H1 (cell line): Measurements from ENCODE around the gene PRSS3. TPM values are rescaled to one million over a fixed set of nuclear protein-coding genes. Genes with fewer than 3 reads are reported as not detected.
A peak's percentile ranks its signal among the peaks of the same experiment; 100 is the strongest.

ENCODE experiments used
- CTCF ChIA-PET: fragments of 300-600 bp; sonication (Branson Sonifier 250); formaldehyde crosslinking; loops from one replicate; lab custom pipeline; 2021; ENCODE audit not compliant: partially characterized antibody; lab: Charles Lee
- POLR2A ChIA-PET: fragments of 300-600 bp; sonication (Branson Sonifier 250); formaldehyde crosslinking; loops from one replicate; lab custom pipeline; 2021; ENCODE audit warnings: inconsistent platforms; ENCODE audit not compliant: partially characterized antibody; lab: Charles Lee
- DNase-seq, 2 experiments: peaks; one replicate each; pipeline versions ENCODE4 v3.0.0 to v3.0.0-alpha.2; 2010 to 2022; ENCODE audit warnings: low spot score in 2 of 2, low read depth in 1 of 2, mixed read lengths in 1 of 2
- FAIRE-seq: peaks from 2 replicates; lab custom pipeline; 2011; peaks lifted over from hg19 to GRCh38; lab: Jason Lieb, UNC
- H2AFZ ChIP-seq: 2 replicates; pipeline ENCODE4 v1.8.1; 2012; ENCODE audit warnings: low read length, inconsistent platforms
- H2AK5ac ChIP-seq: 2 replicates; pipeline ENCODE4 v1.6.1; 2013; ENCODE audit warnings: low read depth, low read length
- H2BK120ac ChIP-seq: replicated peaks from 2 replicates; pipeline ENCODE3; 2013; ENCODE audit warnings: low read depth, low read length, inconsistent platforms
- H2BK12ac ChIP-seq: 2 replicates; pipeline ENCODE4 v1.6.1; 2013; ENCODE audit warnings: low read depth, low read length
- H2BK15ac ChIP-seq: 2 replicates; pipeline ENCODE4 v1.6.1; 2013; ENCODE audit warnings: low read length
- H2BK20ac ChIP-seq: 2 replicates; pipeline ENCODE4 v1.6.1; 2013; ENCODE audit warnings: low read length
- H2BK5ac ChIP-seq: 2 replicates; pipeline ENCODE4 v1.6.1; 2013; ENCODE audit warnings: low read depth, low read length
- H3K14ac ChIP-seq: 2 replicates; pipeline ENCODE4 v1.6.1; 2013; ENCODE audit warnings: inconsistent platforms; ENCODE audit not compliant: insufficient read length
- H3K18ac ChIP-seq: 2 replicates; pipeline ENCODE4 v1.6.1; 2013; ENCODE audit warnings: low read length; ENCODE audit errors: extremely low read depth
- H3K23ac ChIP-seq: 2 replicates; pipeline ENCODE4 v1.6.1; 2013; ENCODE audit warnings: inconsistent platforms; ENCODE audit not compliant: insufficient read length
- H3K23me2 ChIP-seq: 2 replicates; pipeline ENCODE4 v1.6.1; 2013; ENCODE audit warnings: low read depth, low read length
- H3K27ac ChIP-seq: 2 replicates; pipeline ENCODE4 v1.6.1; 2011; ENCODE audit warnings: low read depth, low read length, inconsistent platforms
- H3K27me3 ChIP-seq, 4 experiments: replicated peaks in 1 of 4; 1 replicate in 1 of 4; 2 replicates in 3 of 4; pipeline versions ENCODE4 v1.6.1 to v1.8.1; 2011 to 2013; ENCODE audit warnings: low read length in 3 of 4, mild to moderate bottlenecking in 3 of 4, inconsistent platforms in 2 of 4, mixed read lengths in 2 of 4, moderate library complexity in 1 of 4; ENCODE audit not compliant: control insufficient read depth in 3 of 4, insufficient read depth in 3 of 4; ENCODE audit errors: extremely low read depth in 1 of 4
- H3K36me3 ChIP-seq, 4 experiments: 2 replicates each; pipeline versions ENCODE4 v1.6.1 to v1.8.1; 2011 to 2013; ENCODE audit warnings: mild to moderate bottlenecking in 4 of 4, low read length in 3 of 4, moderate library complexity in 2 of 4, control low read depth in 1 of 4, inconsistent platforms in 1 of 4; ENCODE audit not compliant: insufficient read depth in 4 of 4, control insufficient read depth in 2 of 4
- H3K4ac ChIP-seq: replicated peaks from 2 replicates; pipeline ENCODE3; 2013; ENCODE audit warnings: low read length, low read depth, mixed read lengths, inconsistent platforms; ENCODE audit not compliant: insufficient read length
- H3K4me1 ChIP-seq, 4 experiments: replicated peaks in 1 of 4; 1 replicate in 1 of 4; 2 replicates in 3 of 4; pipeline versions ENCODE4 v1.6.1 to v1.8.1; 2011 to 2013; ENCODE audit warnings: low read length in 3 of 4, inconsistent platforms in 2 of 4, mixed read lengths in 1 of 4; ENCODE audit not compliant: insufficient read depth in 4 of 4, control insufficient read depth in 3 of 4
- H3K4me2 ChIP-seq, 2 experiments: 2 replicates each; pipeline versions ENCODE4 v1.6.1 to v1.8.1; 2011 to 2013; ENCODE audit warnings: low read depth in 2 of 2, low read length in 2 of 2, control low read depth in 1 of 2, inconsistent platforms in 1 of 2, mild to moderate bottlenecking in 1 of 2; ENCODE audit not compliant: insufficient read depth in 1 of 2
- H3K4me3 ChIP-seq, 4 experiments: fragments of 200-600, 300-600 bp in 1 of 4; sonication (generic), shearing (Covaris generic), sonication (Bioruptor Twin) in 1 of 4; 2 replicates each; pipeline versions ENCODE4 v1.5.1 to v1.8.1; 2011 to 2016; ENCODE audit warnings: low read length in 4 of 4, low read depth in 3 of 4, control low read depth in 2 of 4, inconsistent platforms in 2 of 4, mild to moderate bottlenecking in 2 of 4, mixed read lengths in 1 of 4, moderate library complexity in 1 of 4; ENCODE audit not compliant: insufficient read depth in 2 of 4; ENCODE audit errors: extremely low read depth in 1 of 4
- H3K56ac ChIP-seq: replicated peaks from 2 replicates; pipeline ENCODE3; 2013; ENCODE audit warnings: low read depth, mild to moderate bottlenecking, mixed read lengths, low read length, inconsistent platforms; ENCODE audit not compliant: insufficient read length
- H3K79me1 ChIP-seq: 2 replicates; pipeline ENCODE4 v1.6.1; 2013; ENCODE audit warnings: low read depth, low read length, control low read depth
- H3K79me2 ChIP-seq, 2 experiments: 2 replicates each; pipeline versions ENCODE4 v1.6.1 to v1.8.1; 2012 to 2013; ENCODE audit warnings: low read length in 2 of 2, mild to moderate bottlenecking in 2 of 2, inconsistent platforms in 1 of 2; ENCODE audit not compliant: insufficient read depth in 2 of 2, control insufficient read depth in 1 of 2
- H3K9ac ChIP-seq, 4 experiments: replicated peaks in 1 of 4; 1 replicate in 1 of 4; 2 replicates in 3 of 4; pipeline versions ENCODE4 v1.6.1 to v1.8.1; 2011 to 2013; ENCODE audit warnings: low read depth in 3 of 4, low read length in 3 of 4, control low read depth in 2 of 4, mild to moderate bottlenecking in 2 of 4, moderate library complexity in 2 of 4, inconsistent platforms in 1 of 4; ENCODE audit errors: extremely low read depth in 1 of 4
- H3K9me3 ChIP-seq, 2 experiments: 2 replicates each; pipeline versions ENCODE4 v1.6.1 to v1.8.1; 2012 to 2013; ENCODE audit warnings: mild to moderate bottlenecking in 2 of 2, moderate library complexity in 2 of 2, control low read depth in 1 of 2, inconsistent platforms in 1 of 2, low read depth in 1 of 2, low read length in 1 of 2, mixed read lengths in 1 of 2; ENCODE audit not compliant: insufficient read depth in 2 of 2
- H4K20me1 ChIP-seq, 2 experiments: replicated peaks in 1 of 2; 2 replicates each; pipeline versions ENCODE3 to v1.8.1; 2011 to 2013; ENCODE audit warnings: inconsistent platforms in 2 of 2, low read length in 2 of 2, mild to moderate bottlenecking in 1 of 2; ENCODE audit not compliant: insufficient read depth in 2 of 2, control insufficient read depth in 1 of 2
- H4K5ac ChIP-seq: 2 replicates; pipeline ENCODE4 v1.6.1; 2013; ENCODE audit warnings: low read length, low read depth, mixed read lengths, inconsistent platforms; ENCODE audit not compliant: insufficient read length
- H4K8ac ChIP-seq: 2 replicates; pipeline ENCODE4 v1.8.0; 2013; ENCODE audit warnings: mild to moderate bottlenecking, moderate library complexity, low read length, inconsistent platforms; ENCODE audit not compliant: insufficient read depth; ENCODE audit errors: extremely low read depth
- H4K91ac ChIP-seq: replicated peaks from 2 replicates; pipeline ENCODE3; 2013; ENCODE audit warnings: low read length, mixed read lengths, inconsistent platforms; ENCODE audit not compliant: insufficient read length
- JUND ChIP-seq: IDR thresholded peaks from 2 replicates; pipeline ENCODE4 v1.6.1; 2011; ENCODE audit warnings: mild to moderate bottlenecking, improper control_type of control experiment, low read length
- WGBS, 2 experiments: shearing (Covaris generic) in 1 of 2; methylation state at CpG; one replicate each; pipeline versions ENCODE4 v1.1.6 to v1.1.7; 2013 to 2015; ENCODE audit warnings: low lambda C conversion rate in 2 of 2, mixed read lengths in 2 of 2, inconsistent platforms in 1 of 2, low coverage in 1 of 2, missing lambda C conversion rate in 1 of 2; ENCODE audit not compliant: insufficient replicate concordance in 2 of 2, insufficient coverage in 1 of 2, insufficient read length in 1 of 2; ENCODE audit errors: extremely low coverage in 1 of 2, missing lambda C conversion rate in 1 of 2; 5-methylcytosine and 5-hydroxymethylcytosine counted together
- polyA plus RNA-seq, 7 experiments: library from polyadenylated mRNA; depleted of rRNA in 3 of 7; stranded (reverse) in 5 of 7; unstranded in 2 of 7; fragments of >200 nt in 5 of 7; fragments of 200-250 nt in 2 of 7; gene quantifications; 1 replicate in 5 of 7; 2 replicates in 1 of 7; 4 replicates in 1 of 7; pipeline versions ENCODE4 v1.2.1 to v1.2.3, GENCODE V29; 2011 to 2013; ENCODE audit warnings: missing spikeins in 2 of 7, mixed read lengths in 2 of 7
- total RNA-seq: library from RNA; stranded (reverse); fragmentation: NEBNext Ultra II Directional; extraction: Animal tissue kit (Norgen Biotek cat#: 25700); gene quantifications from 2 replicates; pipeline ENCODE4 v1.2.1, GENCODE V29; 2021

The PRSS3 gene
- total and polyA plus RNA-seq, 2 of the 8 experiments (the other 6 are each of a cell fraction or from before 2014, with no cell fraction given), result 0.12 TPM; not detected in 1

GRCh38 chr9:33751536-33752129, 43.7 kb upstream of the PRSS3 start:
- Histone ChIP-seq H3K9me3 (no peaks in the 10 kb centered on the region), H3K36me3 (no peaks in the 10 kb centered on the region), H2BK12ac (no peak overlapping the region), H4K8ac (no peak overlapping the region), H3K23me2 (no peaks in the 10 kb centered on the region), H3K56ac (no peak overlapping the region), H2BK20ac (no peak overlapping the region), H4K91ac (no peak overlapping the region), H3K18ac (no peak overlapping the region), H3K27ac (no peak overlapping the region), H3K27me3 (no peaks in the 10 kb centered on the region; a peak in 1 of 7 replicates), H3K4me3 (no peak overlapping the region), H3K4ac (no peak overlapping the region), H2BK15ac (no peak overlapping the region), H2BK5ac (no peak overlapping the region), H3K9ac (no peak overlapping the region), H3K4me1 (no peaks in the 10 kb centered on the region), H2AK5ac (no peak overlapping the region), H3K79me2 (no peaks in the 10 kb centered on the region), H2AFZ (peak overlapping the region; percentile 70; the same call in 1 of the 2 replicates), H4K5ac (no peak overlapping the region), H2BK120ac (no peak overlapping the region), H3K79me1 (no peaks in the 10 kb centered on the region), H4K20me1 (no peaks in the 10 kb centered on the region), H3K23ac (no peak overlapping the region), H3K14ac (no peak overlapping the region), H3K4me2 (no peak overlapping the region)
- POLR2A ChIA-PET, result no interaction called here
- WGBS, 2 experiments, result 94% methylated on average over 12 of the region's 12 CpGs; no CpG with 5 or more reads in 1 of the 2 experiments
- CTCF ChIA-PET, result interaction anchor here (0.6 to 5.6 kb wide), 5 partner anchors 13 to 127 kb away, joined by 3 to 30 read pairs (median 3); no protein-coding TSS in a partner anchor
- no peak for DNase-seq
- no peak for TF ChIP-seq JUND
- FAIRE-seq, result no peak
